Muscle layer of colon (tissue), 2 donors: ENCODE measurements around the gene XRCC4.

Experiments
- H3K27ac ChIP-seq: one replicate; pipeline ENCODE4 v1.7.0; 2013; ENCODE audit warnings: low read depth, mild to moderate bottlenecking, low read length, moderate library complexity
- H3K27me3 ChIP-seq, 2 donors: one replicate each; pipeline ENCODE4 v1.7.0; 2013; ENCODE audit warnings: low read length in 2 of 2, mild to moderate bottlenecking in 2 of 2; ENCODE audit not compliant: insufficient read depth in 2 of 2, control insufficient read depth in 1 of 2
- H3K36me3 ChIP-seq: one replicate; pipeline ENCODE4 v1.7.0; 2013; ENCODE audit warnings: mild to moderate bottlenecking, low read length; ENCODE audit not compliant: insufficient read depth
- H3K4me1 ChIP-seq: one replicate; pipeline ENCODE4 v1.7.0; 2013; ENCODE audit warnings: mild to moderate bottlenecking, low read length; ENCODE audit not compliant: insufficient read depth
- H3K4me3 ChIP-seq, 2 donors: one replicate each; pipeline ENCODE4 v1.7.0; 2013; ENCODE audit warnings: low read length in 2 of 2, low read depth in 1 of 2, mild to moderate bottlenecking in 1 of 2, moderate library complexity in 1 of 2
- H3K9ac ChIP-seq: one replicate; pipeline ENCODE4 v1.7.0; 2013; ENCODE audit warnings: low read length
- H3K9me3 ChIP-seq: one replicate; pipeline ENCODE4 v1.7.0; 2013; ENCODE audit warnings: mild to moderate bottlenecking, low read length
- donor health status: abdominal sarcoma.
- donor health status: Adenocarcinoma of cecum.

XRCC4 gene

GRCh38 chr5:83099001-83099400, 21.7 kb downstream of the XRCC4 start:
- Histone ChIP-seq H3K9ac (no peak overlapping the region), H3K27ac (no peak overlapping the region)

GRCh38 chr5:83099445-83099844, 22.1 kb downstream of the XRCC4 start:
- Histone ChIP-seq H3K9ac (no peak overlapping the region), H3K4me1 (no peaks in the 10 kb centered on the region), H3K27ac (no peak overlapping the region), H3K27me3 (no peaks in the 10 kb centered on the region), H3K4me3 (no peak overlapping the region), H3K36me3 (no peaks in the 10 kb centered on the region), H3K9me3 (no peaks in the 10 kb centered on the region)

More at GRCh38 chr5:83099001-83099400, 21.7 kb downstream of the XRCC4 start:
- H3K36me3 ChIP-seq, result no peaks in the 10 kb centered on the region
- H3K27me3 ChIP-seq, result no peaks in the 10 kb centered on the region
- no peak overlapping the region for H3K4me3 ChIP-seq
- H3K4me1 ChIP-seq, result no peaks in the 10 kb centered on the region
- no peaks in the 10 kb centered on the region for H3K9me3 ChIP-seq

- Histone ChIP-seq H3K9ac (no peak overlapping the region), H3K4me3 (no peak overlapping the region), H3K9me3 (no peaks in the 10 kb centered on the region), H3K36me3 (no peaks in the 10 kb centered on the region), H3K27me3 (no peaks in the 10 kb centered on the region), H3K4me1 (no peaks in the 10 kb centered on the region), H3K27ac (no peak overlapping the region)
These were observed 24.2 kb downstream of the XRCC4 start for GRCh38 chr5:83101514-83101913.

GRCh38 chr5:83102364-83102980, 25.1 kb downstream of the XRCC4 start:
- Histone ChIP-seq H3K27ac (no peak overlapping the region), H3K9me3 (no peaks in the 10 kb centered on the region), H3K36me3 (no peaks in the 10 kb centered on the region), H3K9ac (no peak overlapping the region), H3K4me3 (no peak overlapping the region), H3K4me1 (no peaks in the 10 kb centered on the region), H3K27me3 (no peaks in the 10 kb centered on the region)

- Histone ChIP-seq H3K9ac (no peak overlapping the region), H3K4me1 (no peaks in the 10 kb centered on the region), H3K36me3 (no peaks in the 10 kb centered on the region), H3K27me3 (no peaks in the 10 kb centered on the region), H3K4me3 (no peak overlapping the region), H3K9me3 (no peaks in the 10 kb centered on the region), H3K27ac (no peak overlapping the region)
These were observed 26.7 kb downstream of the XRCC4 start for GRCh38 chr5:83104021-83104420.

- H3K4me3 ChIP-seq, result no peak overlapping the region
- no peaks in the 10 kb centered on the region for H3K27me3 ChIP-seq
- H3K4me1 ChIP-seq, result no peaks in the 10 kb centered on the region
- H3K9ac ChIP-seq, result no peak overlapping the region
- H3K27ac ChIP-seq, result no peak overlapping the region
- H3K36me3 ChIP-seq, result no peaks in the 10 kb centered on the region
- no peaks in the 10 kb centered on the region for H3K9me3 ChIP-seq
These were observed 30.5 kb downstream of the XRCC4 start for GRCh38 chr5:83107692-83108420.

GRCh38 chr5:83109380-83109779, 32.0 kb downstream of the XRCC4 start:
- no peaks in the 10 kb centered on the region for H3K36me3 ChIP-seq
- H3K9ac ChIP-seq, result no peak overlapping the region
- no peaks in the 10 kb centered on the region for H3K4me1 ChIP-seq
- no peaks in the 10 kb centered on the region for H3K27me3 ChIP-seq
- no peak overlapping the region for H3K27ac ChIP-seq
- no peak overlapping the region for H3K4me3 ChIP-seq
- no peaks in the 10 kb centered on the region for H3K9me3 ChIP-seq

- Histone ChIP-seq H3K36me3 (no peaks in the 10 kb centered on the region), H3K4me1 (no peaks in the 10 kb centered on the region), H3K27me3 (no peaks in the 10 kb centered on the region), H3K9ac (no peak overlapping the region), H3K9me3 (peaks cover 3% of the 10 kb centered on the region), H3K4me3 (no peak overlapping the region), H3K27ac (no peak overlapping the region)
These were observed 38.5 kb downstream of the XRCC4 start for GRCh38 chr5:83115816-83116215.

GRCh38 chr5:83118471-83118870, 41.1 kb downstream of the XRCC4 start:
- H3K27me3 ChIP-seq, result no peaks in the 10 kb centered on the region
- H3K9ac ChIP-seq, result no peak overlapping the region
- no peaks in the 10 kb centered on the region for H3K4me1 ChIP-seq

GRCh38 chr5:83118976-83119375, 41.6 kb downstream of the XRCC4 start:
- no peak overlapping the region for H3K4me3 ChIP-seq
- H3K4me1 ChIP-seq, result no peaks in the 10 kb centered on the region
- H3K36me3 ChIP-seq, result no peaks in the 10 kb centered on the region
- H3K9me3 ChIP-seq, result peaks cover 3% of the 10 kb centered on the region
- no peak overlapping the region for H3K9ac ChIP-seq
- H3K27me3 ChIP-seq, result no peaks in the 10 kb centered on the region
- H3K27ac ChIP-seq, result no peak overlapping the region

More at GRCh38 chr5:83118471-83118870, 41.1 kb downstream of the XRCC4 start:
- no peak overlapping the region for H3K4me3 ChIP-seq
- H3K9me3 ChIP-seq, result peaks cover 3% of the 10 kb centered on the region
- H3K27ac ChIP-seq, result no peak overlapping the region
- no peaks in the 10 kb centered on the region for H3K36me3 ChIP-seq

- no peaks in the 10 kb centered on the region for H3K27me3 ChIP-seq
These were observed 47.2 kb downstream of the XRCC4 start for GRCh38 chr5:83124593-83124992.

GRCh38 chr5:83125560-83125959, 48.2 kb downstream of the XRCC4 start:
- no peaks in the 10 kb centered on the region for H3K9me3 ChIP-seq
- H3K9ac ChIP-seq, result no peak overlapping the region
- no peaks in the 10 kb centered on the region for H3K36me3 ChIP-seq
- no peak overlapping the region for H3K4me3 ChIP-seq
- no peak overlapping the region for H3K27ac ChIP-seq
- H3K27me3 ChIP-seq, result no peaks in the 10 kb centered on the region
- no peaks in the 10 kb centered on the region for H3K4me1 ChIP-seq

More at GRCh38 chr5:83124593-83124992, 47.2 kb downstream of the XRCC4 start:
- no peak overlapping the region for H3K27ac ChIP-seq
- H3K4me1 ChIP-seq, result no peaks in the 10 kb centered on the region
- H3K9me3 ChIP-seq, result no peaks in the 10 kb centered on the region
- H3K36me3 ChIP-seq, result no peaks in the 10 kb centered on the region
- no peak overlapping the region for H3K9ac ChIP-seq
- no peak overlapping the region for H3K4me3 ChIP-seq
